D721Med (cell line): ENCODE results near the gene ZNF473.
A peak's percentile ranks its signal among the peaks of the same experiment; 100 is the strongest.

Source experiments
- DNase-seq: peaks from one replicate; pipeline ENCODE4 v3.0.0; 2011; ENCODE audit warnings: low spot score; ENCODE audit not compliant: insufficient read length
- FAIRE-seq: peaks from 2 replicates; lab custom pipeline; 2011; peaks lifted over from hg19 to GRCh38; lab: Jason Lieb, UNC
- TF ChIP-seq, protein P1 (sequence below): IDR thresholded peaks from 2 replicates; pipeline ENCODE4 v1.5.1; 2012; ENCODE audit warnings: mild to moderate bottlenecking, control low read depth; ENCODE audit not compliant: insufficient read depth; ENCODE audit errors: missing control alignments

ZNF473 gene

DNA sequence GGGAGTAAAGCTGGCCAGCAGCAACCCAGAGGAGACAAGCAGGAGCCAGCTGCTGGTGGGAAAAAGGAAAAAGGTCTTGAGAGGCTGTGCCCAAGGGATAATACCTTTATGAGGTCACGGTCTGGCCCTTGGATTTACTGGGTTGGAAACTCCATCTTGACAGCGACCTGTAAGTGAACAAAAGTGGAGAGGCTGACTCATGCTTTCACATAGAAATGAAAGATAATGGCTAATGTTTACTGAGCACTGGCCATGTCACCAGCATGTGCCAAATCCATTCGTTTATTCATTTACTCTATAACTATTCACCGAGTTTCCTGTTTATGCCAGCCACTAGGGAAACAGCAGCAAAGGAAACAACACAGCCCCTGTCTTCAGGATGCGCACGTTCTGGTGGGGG lies 5.3 kb upstream of the ZNF473 start:
- TF ChIP-seq, protein P1, sequence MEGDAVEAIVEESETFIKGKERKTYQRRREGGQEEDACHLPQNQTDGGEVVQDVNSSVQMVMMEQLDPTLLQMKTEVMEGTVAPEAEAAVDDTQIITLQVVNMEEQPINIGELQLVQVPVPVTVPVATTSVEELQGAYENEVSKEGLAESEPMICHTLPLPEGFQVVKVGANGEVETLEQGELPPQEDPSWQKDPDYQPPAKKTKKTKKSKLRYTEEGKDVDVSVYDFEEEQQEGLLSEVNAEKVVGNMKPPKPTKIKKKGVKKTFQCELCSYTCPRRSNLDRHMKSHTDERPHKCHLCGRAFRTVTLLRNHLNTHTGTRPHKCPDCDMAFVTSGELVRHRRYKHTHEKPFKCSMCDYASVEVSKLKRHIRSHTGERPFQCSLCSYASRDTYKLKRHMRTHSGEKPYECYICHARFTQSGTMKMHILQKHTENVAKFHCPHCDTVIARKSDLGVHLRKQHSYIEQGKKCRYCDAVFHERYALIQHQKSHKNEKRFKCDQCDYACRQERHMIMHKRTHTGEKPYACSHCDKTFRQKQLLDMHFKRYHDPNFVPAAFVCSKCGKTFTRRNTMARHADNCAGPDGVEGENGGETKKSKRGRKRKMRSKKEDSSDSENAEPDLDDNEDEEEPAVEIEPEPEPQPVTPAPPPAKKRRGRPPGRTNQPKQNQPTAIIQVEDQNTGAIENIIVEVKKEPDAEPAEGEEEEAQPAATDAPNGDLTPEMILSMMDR, result no peak
- DNase-seq (no peak), FAIRE-seq (no peak)

DNA sequence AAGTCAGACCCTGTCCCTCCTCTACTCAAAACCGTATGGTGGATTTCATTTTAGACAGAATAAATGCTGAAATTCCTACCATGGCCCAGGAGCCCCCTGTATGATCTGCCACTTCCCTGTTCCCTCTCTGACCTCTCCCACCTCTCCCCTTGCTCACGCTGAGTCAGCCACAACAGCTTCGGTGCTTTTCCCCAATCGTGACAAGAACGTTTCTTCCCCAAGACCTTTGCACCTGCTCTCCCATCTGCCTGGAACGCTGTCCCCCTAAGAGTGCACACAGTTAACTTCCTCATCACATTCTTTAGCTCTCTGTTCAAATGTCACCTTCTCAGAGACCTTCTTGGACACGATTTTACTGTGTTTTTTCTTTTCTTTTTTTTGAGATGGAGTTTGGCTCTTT lies 3.0 kb upstream of the ZNF473 start:
- TF ChIP-seq, protein P1, result no peak
- no peak for FAIRE-seq
- no peak for DNase-seq

DNA sequence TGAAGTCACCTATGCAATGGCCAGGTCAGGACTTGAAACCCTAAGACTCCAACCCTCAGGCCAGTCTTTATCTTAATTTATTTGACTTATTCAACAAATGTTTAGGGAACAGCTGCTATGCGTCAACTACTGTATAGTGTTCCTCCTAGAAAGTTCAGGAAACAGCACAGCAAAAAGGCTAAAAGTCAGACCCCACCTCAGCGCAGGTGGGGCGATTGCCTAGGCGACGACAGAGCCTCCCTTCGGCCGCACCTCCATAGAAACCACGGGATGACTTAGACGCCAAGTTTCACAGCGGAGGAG lies 1.1 kb upstream of the ZNF473 start:
- no peak for DNase-seq
- TF ChIP-seq, protein P1, result no peak
- FAIRE-seq, result no peak

DNA sequence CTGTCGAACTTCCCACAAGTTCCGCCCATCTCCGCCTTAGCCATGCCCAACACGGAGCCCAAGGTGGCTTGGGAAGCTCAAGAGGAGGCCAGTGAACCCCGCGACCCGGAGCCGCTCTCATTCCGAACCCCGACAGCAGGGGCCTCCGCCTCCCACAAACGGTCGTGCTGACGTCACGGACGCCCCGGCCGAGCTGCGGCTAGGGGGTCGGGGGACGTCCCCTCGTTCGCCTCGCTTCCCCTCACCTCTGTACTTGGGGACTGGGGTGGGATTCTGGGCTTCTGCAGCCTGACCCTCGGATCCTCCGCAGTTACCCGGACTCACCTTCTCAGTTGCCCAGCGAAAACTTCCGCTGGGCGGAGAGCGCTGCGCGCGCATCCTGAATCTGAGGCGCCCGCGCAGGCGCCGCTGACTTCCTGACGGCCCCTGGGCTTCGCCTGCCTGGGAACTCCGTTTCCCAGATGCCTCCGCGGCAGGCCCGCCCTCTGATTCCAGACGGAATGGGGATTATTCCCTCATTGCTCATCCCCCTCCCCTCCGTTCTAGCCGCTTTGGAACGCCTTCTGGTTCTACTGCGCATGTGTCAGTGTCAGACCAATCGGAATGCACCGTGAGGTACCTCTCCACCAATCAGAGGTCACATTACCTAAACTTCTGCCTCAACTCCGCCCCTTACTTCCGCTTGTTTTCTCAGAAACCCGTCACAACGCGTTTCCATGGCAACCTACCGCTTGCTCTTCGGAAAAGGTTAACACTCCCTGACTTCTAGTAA lies 597 bp upstream of the ZNF473 start, which contains the start of gene VRK3:
Gene VRK3 (minus strand): TSS at position 351 of the 772 bp plus-strand sequence. CDS start 9,210 bp downstream, outside the sequence.
- DNase-seq (peak; percentile 91), FAIRE-seq (peak; percentile 48)
- TF ChIP-seq, protein P1, result no peak

DNA sequence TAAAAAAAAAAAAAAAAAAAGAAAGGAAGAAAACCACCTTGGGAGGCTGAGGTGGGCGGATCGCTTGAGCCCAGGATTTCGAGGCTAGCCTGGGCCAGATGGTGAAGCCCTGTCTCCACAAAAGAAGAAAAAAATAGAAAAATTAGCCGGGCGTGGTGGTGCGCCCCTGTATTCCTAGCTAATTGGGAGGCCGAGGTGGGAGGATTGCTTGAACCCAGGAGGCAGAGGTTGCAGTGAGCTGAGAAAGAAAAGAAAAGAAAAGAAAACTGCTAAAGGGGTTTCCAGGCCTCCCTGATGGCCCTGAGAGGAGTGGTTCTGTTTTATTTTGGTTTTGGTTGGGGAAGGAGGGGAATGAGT lies 723 bp downstream of the ZNF473 start:
- TF ChIP-seq, protein P1, result no peak
- FAIRE-seq, result no peak
- DNase-seq, result no peak

DNA sequence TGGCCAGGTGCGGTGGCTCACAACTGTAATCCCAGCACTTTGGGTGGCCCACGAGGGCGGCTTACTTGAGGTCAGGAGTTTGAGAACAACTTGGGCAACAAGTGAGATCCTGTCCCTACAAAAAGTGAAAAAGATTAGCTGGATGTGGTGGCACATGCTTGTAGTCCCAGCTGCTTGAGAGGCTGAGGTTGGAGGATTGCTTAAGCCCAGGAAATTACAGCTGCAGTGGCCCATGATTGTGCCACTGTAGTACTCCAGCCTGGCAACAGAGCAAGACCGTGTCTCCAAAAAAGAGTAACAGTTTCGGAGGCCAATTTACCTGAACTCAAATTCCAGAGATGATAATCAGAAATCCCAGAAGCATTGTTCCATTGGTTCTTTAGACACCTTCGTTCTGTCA lies 4.4 kb downstream of the ZNF473 start:
- FAIRE-seq, result no peak
- DNase-seq, result no peak
- TF ChIP-seq, protein P1, result no peak

DNA sequence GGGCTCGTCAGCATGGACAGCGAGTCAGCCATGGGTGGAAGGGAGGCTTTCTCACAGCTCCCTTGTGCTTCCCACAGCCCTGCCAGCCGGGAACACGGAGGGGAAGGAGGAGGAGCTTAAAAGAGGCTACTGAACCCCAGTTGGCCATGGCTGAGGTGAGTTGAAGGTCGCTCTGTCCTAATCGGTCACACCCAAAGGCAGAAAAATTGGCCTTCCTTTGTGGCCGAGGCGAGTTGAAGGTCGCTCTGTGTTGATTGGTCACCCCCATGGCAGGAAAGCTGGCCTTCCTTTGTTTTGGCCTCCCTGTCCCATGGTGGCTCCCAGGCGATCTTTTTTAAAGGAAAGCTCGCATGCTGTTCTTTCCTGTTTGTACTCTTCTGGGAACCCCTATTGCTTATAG lies 5.1 kb downstream of the ZNF473 start:
- DNase-seq, result no peak
- FAIRE-seq, result no peak
- TF ChIP-seq, protein P1, result no peak
